HG03442 (cell line): ENCODE data around the gene BMERB1.

Experiments used
- ATAC-seq: cut with Tn5 transposase; IDR thresholded peaks from one replicate; pipeline ENCODE4 v1.9.1; 2021; ENCODE audit warnings: mild to moderate bottlenecking, moderate library complexity; ENCODE audit not compliant: unreplicated experiment

BMERB1 gene

GRCh38 chr16:15581127-15581815, 146.9 kb downstream of the BMERB1 start:
- no peak for ATAC-seq

- no peak for ATAC-seq
Measured at GRCh38 chr16:15583526-15583925, 149.1 kb downstream of the BMERB1 start.

GRCh38 chr16:15585956-15586355, 151.6 kb downstream of the BMERB1 start:
- ATAC-seq = no peak

- ATAC-seq = no peak
Measured at GRCh38 chr16:15586716-15587115, 152.3 kb downstream of the BMERB1 start.

- no peak for ATAC-seq
Measured at GRCh38 chr16:15587152-15587825, 152.9 kb downstream of the BMERB1 start.

GRCh38 chr16:15592324-15592723, 157.9 kb downstream of the BMERB1 start:
- ATAC-seq = no peak

- ATAC-seq = no peak
Measured at GRCh38 chr16:15593235-15593634, 158.8 kb downstream of the BMERB1 start.

GRCh38 chr16:15594711-15595320, 160.4 kb downstream of the BMERB1 start:
- ATAC-seq = no peak

GRCh38 chr16:15597135-15597534, 162.7 kb downstream of the BMERB1 start:
- ATAC-seq = no peak

GRCh38 chr16:15597822-15598647, 163.6 kb downstream of the BMERB1 start:
- ATAC-seq = no peak

- no peak for ATAC-seq
Measured at GRCh38 chr16:15598648-15599190, 164.3 kb downstream of the BMERB1 start.

GRCh38 chr16:15599303-15600070, 165.1 kb downstream of the BMERB1 start:
- no peak for ATAC-seq

GRCh38 chr16:15601212-15601879, 167.0 kb downstream of the BMERB1 start:
- ATAC-seq = no peak

- ATAC-seq = no peak
Measured at GRCh38 chr16:15602285-15603044, 168.1 kb downstream of the BMERB1 start.

GRCh38 chr16:15604460-15605440, 170.4 kb downstream of the BMERB1 start:
- no peak for ATAC-seq

- ATAC-seq = no peak
Measured at GRCh38 chr16:15605839-15606517, 171.6 kb downstream of the BMERB1 start.

- ATAC-seq = no peak
Measured at GRCh38 chr16:15606518-15607220, 172.3 kb downstream of the BMERB1 start.
